SU-DHL-6 (cell line): ENCODE data around the gene COL26A1.
A peak's percentile ranks its signal among the peaks of the same experiment; 100 is the strongest.

ENCODE experiments used
- H2AFZ ChIP-seq: fragments of 200-600 bp; sonication (generic); 2 replicates; pipeline ENCODE4 v1.6.1; 2014; ENCODE audit warnings: low read depth, mild to moderate bottlenecking, moderate library complexity, mixed read lengths, antibody characterized with exemption, low read length; ENCODE audit not compliant: severe bottlenecking
- H3F3A ChIP-seq: fragments of 200-600 bp; shearing (Covaris generic); 2 replicates; pipeline ENCODE4 v1.6.0; 2016; ENCODE audit warnings: antibody characterized with exemption, mild to moderate bottlenecking; ENCODE audit not compliant: insufficient read depth
- H3K27ac ChIP-seq: fragments of 200-600 bp; sonication (generic); 2 replicates; pipeline ENCODE4 v1.5.1; 2016; ENCODE audit warnings: low read depth, mild to moderate bottlenecking, low read length, moderate library complexity, mixed read lengths
- H3K27me3 ChIP-seq: fragments of 200-600 bp; sonication (generic), shearing (Covaris generic); 2 replicates; pipeline ENCODE4 v1.6.0; 2014; ENCODE audit warnings: mild to moderate bottlenecking, low read length
- H3K36me3 ChIP-seq: fragments of 200-600 bp; sonication (generic); 2 replicates; pipeline ENCODE4 v1.6.1; 2014; ENCODE audit warnings: mild to moderate bottlenecking, low read length, mixed read lengths
- H3K4me2 ChIP-seq: fragments of 300-600, 200-600 bp; shearing (Covaris generic), sonication (generic); 2 replicates; pipeline ENCODE4 v1.6.0; 2014; ENCODE audit warnings: low read length, low read depth, mild to moderate bottlenecking; ENCODE audit not compliant: poor library complexity, severe bottlenecking
- H3K4me3 ChIP-seq: fragments of 200-600 bp; sonication (generic); 2 replicates; pipeline ENCODE4 v1.5.1; 2014; ENCODE audit warnings: antibody characterized with exemption, low read length, mild to moderate bottlenecking, mixed read lengths; ENCODE audit not compliant: insufficient read depth, poor library complexity, severe bottlenecking
- H3K79me2 ChIP-seq: fragments of 200-600 bp; sonication (generic); 2 replicates; pipeline ENCODE4 v1.6.1; 2014; ENCODE audit warnings: mild to moderate bottlenecking, low read length, moderate library complexity; ENCODE audit not compliant: insufficient read depth
- H3K9ac ChIP-seq: fragments of 200-600 bp; sonication (generic); 2 replicates; pipeline ENCODE4 v1.7.0; 2014; ENCODE audit warnings: mild to moderate bottlenecking, low read length
- H3K9me2 ChIP-seq: fragments of 200-600 bp; sonication (generic); replicated peaks from 2 replicates; pipeline ENCODE4 v1.6.1; 2014; ENCODE audit warnings: low read length; ENCODE audit not compliant: insufficient read depth
- H3K9me3 ChIP-seq: fragments of 200-600 bp; sonication (generic); 2 replicates; pipeline ENCODE4 v1.6.1; 2014; ENCODE audit warnings: low read length, mixed read lengths; ENCODE audit not compliant: insufficient read depth
- H4K20me1 ChIP-seq: fragments of 200-600 bp; sonication (generic); 2 replicates; pipeline ENCODE4 v1.6.1; 2014; ENCODE audit warnings: low read depth, mild to moderate bottlenecking, antibody characterized with exemption, low read length, moderate library complexity, mixed read lengths
- EZH2phosphoT487 ChIP-seq: fragments of 200-600 bp; sonication (generic), shearing (Covaris generic); conservative IDR thresholded peaks from 2 replicates; pipeline ENCODE4 v1.6.1; 2018; ENCODE audit warnings: mild to moderate bottlenecking, antibody characterized with exemption, low read length, moderate library complexity, mixed read lengths
- TF ChIP-seq, protein P1 (sequence below): fragments of 200-600 bp; sonication (generic); IDR thresholded peaks from one replicate; pipeline ENCODE4 v1.5.1; 2017; ENCODE audit warnings: antibody characterized with exemption, mild to moderate bottlenecking, low read length, moderate library complexity; ENCODE audit not compliant: insufficient read depth, poor library complexity, severe bottlenecking

The COL26A1 gene

DNA sequence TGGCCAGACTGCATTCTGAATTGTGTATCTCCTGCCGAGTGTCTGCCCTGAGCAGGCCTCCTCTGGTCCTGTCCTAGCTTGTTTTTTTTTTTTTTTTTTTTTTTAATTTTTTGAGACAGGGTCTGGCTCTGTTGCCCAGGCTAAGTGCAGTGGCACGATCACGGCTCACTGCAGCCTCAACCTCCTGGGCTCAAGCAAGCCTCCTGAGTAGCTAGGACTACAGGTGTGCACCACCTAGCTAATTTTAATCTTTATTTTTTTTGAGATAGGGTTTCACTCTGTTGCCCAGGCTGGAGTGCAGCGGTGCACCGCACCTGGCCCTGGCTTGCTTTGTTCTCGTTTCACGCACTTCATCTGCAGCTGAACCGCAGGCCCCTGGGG, 23.5 kb downstream of the COL26A1 start:
- Histone ChIP-seq H3K9ac (no peak overlapping the region), H2AFZ (no peak overlapping the region), H4K20me1 (no peaks in the 10 kb centered on the region), H3K36me3 (no peaks in the 10 kb centered on the region), H3K27me3 (no peaks in the 10 kb centered on the region), H3K27ac (no peak overlapping the region), H3K4me3 (no peak overlapping the region), H3K9me3 (no peaks in the 10 kb centered on the region), H3K4me2 (no peak overlapping the region), H3F3A (no peaks in the 10 kb centered on the region), H3K9me2 (no peaks in the 10 kb centered on the region), H3K79me2 (no peaks in the 10 kb centered on the region)
- TF ChIP-seq, protein P1, sequence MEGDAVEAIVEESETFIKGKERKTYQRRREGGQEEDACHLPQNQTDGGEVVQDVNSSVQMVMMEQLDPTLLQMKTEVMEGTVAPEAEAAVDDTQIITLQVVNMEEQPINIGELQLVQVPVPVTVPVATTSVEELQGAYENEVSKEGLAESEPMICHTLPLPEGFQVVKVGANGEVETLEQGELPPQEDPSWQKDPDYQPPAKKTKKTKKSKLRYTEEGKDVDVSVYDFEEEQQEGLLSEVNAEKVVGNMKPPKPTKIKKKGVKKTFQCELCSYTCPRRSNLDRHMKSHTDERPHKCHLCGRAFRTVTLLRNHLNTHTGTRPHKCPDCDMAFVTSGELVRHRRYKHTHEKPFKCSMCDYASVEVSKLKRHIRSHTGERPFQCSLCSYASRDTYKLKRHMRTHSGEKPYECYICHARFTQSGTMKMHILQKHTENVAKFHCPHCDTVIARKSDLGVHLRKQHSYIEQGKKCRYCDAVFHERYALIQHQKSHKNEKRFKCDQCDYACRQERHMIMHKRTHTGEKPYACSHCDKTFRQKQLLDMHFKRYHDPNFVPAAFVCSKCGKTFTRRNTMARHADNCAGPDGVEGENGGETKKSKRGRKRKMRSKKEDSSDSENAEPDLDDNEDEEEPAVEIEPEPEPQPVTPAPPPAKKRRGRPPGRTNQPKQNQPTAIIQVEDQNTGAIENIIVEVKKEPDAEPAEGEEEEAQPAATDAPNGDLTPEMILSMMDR: no peak
- TF ChIP-seq EZH2phosphoT487: no peak

DNA sequence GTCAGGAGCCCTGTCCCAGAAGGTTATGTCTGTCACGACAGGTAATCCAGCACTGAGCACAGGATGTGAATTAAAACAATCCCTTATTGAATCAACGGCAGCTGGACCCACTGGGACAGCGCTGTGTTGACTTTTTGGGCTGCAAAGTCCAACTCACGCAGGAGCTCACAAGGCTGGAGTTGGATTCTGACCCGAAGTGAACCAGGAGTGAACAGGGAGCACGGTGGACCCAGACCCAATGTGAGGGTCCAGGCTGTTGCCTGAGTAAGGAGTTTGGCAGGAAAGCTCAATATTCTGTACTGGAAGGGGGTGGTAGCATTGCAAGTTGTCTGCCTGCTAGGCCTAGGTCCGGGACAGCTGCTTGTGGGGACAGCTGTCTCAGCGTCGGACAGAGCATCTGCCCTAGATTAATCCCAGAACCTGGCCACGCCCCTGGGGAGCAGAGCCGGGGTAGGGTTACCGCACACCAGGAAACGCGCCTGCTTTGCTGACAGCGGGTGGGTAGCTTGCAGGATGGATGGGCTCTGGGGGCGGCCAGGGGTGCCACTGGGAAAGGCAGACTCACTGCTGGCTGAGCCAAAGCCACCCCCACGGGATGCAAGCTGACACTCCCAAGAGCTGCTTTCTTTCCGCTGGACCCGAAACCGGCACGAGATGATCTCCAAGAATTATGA, 24.0 kb downstream of the COL26A1 start:
- no peaks in the 10 kb centered on the region for H3F3A ChIP-seq
- H3K36me3 ChIP-seq: no peaks in the 10 kb centered on the region
- no peak overlapping the region for H3K4me3 ChIP-seq
- H3K9me3 ChIP-seq: no peaks in the 10 kb centered on the region
- H3K27ac ChIP-seq: no peak overlapping the region
- TF ChIP-seq EZH2phosphoT487: no peak
- TF ChIP-seq, protein P1: no peak
- H3K27me3 ChIP-seq: no peaks in the 10 kb centered on the region
- H3K9ac ChIP-seq: no peak overlapping the region
- H4K20me1 ChIP-seq: no peaks in the 10 kb centered on the region
- no peaks in the 10 kb centered on the region for H3K9me2 ChIP-seq
- no peak overlapping the region for H2AFZ ChIP-seq
- H3K4me2 ChIP-seq: no peak overlapping the region
- H3K79me2 ChIP-seq: no peaks in the 10 kb centered on the region

DNA sequence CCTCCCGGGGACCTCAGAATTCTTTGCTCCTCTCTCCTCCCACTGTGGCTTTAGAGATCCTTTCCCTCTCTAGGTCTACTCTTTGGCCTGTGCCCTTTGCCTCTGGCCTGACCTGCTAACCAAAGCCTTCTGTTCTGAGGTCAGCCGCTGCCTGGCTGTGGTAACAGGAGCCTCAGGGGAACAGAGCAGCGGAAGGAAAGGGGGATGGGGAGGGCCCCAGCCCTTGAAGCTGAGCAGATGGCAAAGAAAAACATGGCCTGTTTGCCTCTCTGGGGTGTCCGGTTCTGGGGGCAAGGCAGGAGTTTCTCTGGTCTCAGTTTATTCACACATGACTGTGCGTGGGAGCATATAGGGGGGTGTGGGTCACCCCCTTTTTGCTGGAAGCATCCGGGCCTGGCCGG, 28.2 kb downstream of the COL26A1 start:
- H3K27me3 ChIP-seq: no peaks in the 10 kb centered on the region
- no peaks in the 10 kb centered on the region for H3K9me3 ChIP-seq
- no peak overlapping the region for H3K9ac ChIP-seq
- H4K20me1 ChIP-seq: no peaks in the 10 kb centered on the region
- H2AFZ ChIP-seq: no peak overlapping the region
- no peak overlapping the region for H3K4me3 ChIP-seq
- H3F3A ChIP-seq: no peaks in the 10 kb centered on the region
- H3K9me2 ChIP-seq: no peaks in the 10 kb centered on the region
- no peak overlapping the region for H3K27ac ChIP-seq
- H3K4me2 ChIP-seq: peak overlapping the region; percentile 11
- H3K36me3 ChIP-seq: no peaks in the 10 kb centered on the region
- no peaks in the 10 kb centered on the region for H3K79me2 ChIP-seq
- no peak for TF ChIP-seq EZH2phosphoT487
- TF ChIP-seq, protein P1: no peak
